ENCODE measurements around the gene RAB26.
A peak's percentile ranks its signal among the peaks of the same experiment; 100 is the strongest.

Gene RAB26

DNA sequence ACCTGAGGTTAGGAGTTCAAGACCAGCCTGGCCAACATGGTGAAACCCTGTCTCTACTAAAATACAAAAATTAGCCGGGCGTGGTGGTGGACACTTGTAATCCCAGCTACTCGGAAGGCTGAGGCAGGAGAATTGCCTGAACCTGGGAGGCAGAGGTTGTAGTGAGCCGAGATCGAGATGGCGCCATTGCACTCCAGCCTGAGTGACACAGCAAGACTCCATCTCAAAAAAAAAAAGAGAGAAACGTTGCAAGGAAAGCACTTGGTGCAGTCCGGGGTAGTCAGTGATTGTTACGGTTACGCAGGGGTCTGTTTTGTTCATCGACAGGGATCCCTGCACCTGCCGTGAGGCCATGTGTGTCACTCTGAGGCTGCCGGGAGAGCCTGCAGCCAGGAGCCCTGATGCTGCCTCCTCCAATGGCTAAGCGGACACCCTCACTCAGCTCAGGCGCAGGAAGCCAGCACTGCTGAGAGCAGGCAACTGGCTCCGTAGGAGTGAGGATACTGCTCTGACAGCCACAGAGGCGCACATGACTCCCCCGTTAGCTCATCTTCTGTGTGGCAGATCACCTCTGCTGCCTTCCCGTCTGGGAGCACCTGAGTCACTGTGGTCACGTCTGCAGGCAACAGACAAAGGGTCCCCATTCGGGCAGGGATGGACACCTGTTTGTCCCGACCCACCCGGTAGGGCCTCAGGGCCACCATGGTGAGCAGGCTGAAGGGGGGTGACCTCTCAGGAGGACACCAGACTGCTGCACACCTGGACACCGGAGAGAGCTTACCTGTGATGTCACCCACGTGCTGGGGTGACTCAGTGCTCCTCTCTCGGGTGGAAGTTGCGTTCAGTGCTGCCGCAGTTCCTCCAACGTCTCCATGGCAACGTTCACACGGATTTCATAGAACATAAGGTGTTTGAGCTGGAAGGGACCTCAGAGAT, 5.2 kb upstream of the RAB26 start:
- DNase-seq (ENCODE audit: low read depth in 2 of 2), result no peak

DNA sequence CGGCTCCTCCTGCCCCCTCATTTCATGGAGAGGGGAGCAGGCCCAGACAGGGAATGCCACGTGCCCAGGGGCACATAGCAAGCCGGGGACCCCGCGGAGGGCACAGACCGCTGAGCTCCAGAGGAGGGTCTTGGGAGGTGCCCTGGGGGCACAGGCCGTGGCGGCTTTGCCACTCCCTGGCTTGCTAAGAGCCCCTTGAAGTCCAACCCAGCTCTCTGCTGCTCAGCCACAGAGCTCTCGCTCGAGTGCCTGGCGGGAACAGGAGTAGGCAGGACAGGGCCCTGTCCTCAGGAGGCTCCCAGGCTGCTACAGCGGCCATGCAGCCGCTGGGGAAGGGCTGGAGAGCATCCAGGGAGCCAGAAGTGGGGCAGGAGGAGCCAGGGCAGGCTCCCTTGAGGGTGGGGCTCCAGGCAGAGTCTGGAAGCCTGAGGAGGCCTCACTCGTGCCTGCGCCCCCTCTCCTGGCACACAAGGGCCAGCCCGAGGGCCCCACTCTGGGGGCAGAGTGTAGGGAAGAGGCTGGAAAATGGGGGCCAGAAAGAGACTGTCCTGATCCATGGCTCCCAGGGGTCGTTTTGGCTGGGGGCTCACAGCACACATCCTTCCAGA, 4.4 kb upstream of the RAB26 start:
- no peak for DNase-seq (ENCODE audit: low read depth in 2 of 2)

DNA sequence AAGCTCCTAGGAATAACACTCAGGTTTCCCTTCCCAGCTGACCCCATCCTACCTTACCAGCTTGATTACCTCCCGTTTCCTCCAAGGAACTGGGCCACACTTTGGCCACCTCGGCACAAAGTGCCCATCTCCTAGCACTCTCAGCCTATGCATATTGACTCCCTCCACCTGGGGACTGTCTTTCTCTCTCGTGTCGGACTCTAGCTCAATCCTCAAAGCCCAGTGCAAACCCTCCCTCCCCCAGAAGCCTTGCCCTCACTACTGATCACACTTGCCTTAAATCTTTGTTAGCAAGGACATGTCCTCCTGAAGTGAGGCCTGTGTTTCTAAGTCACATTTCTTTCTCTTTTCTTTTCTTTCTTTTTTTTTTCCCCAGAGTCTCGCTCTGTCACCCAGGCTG, 2.6 kb upstream of the RAB26 start:
- DNase-seq (ENCODE audit: low read depth in 2 of 2), result no peak

DNA sequence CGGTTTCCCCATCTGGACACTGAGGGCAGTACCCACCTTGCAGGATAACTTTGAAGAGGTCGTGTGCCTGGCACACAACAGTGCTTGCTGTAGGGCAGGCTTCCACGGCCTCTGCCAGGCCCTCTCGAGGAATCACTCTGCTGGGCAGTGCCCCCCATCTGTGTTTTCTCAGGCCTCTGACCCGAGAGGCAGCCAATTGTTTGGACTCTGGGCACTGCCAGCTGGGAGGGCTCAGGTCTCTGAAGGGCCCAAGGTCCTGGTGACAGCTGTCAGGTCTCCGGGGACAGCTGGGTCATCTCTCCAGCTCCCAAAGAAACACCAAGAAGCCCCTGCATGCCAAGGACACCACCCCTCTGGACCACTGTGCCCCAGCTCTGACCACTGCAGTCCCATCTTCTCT, 1.0 kb upstream of the RAB26 start:
- DNase-seq (ENCODE audit: low read depth in 2 of 2), result no peak

DNA sequence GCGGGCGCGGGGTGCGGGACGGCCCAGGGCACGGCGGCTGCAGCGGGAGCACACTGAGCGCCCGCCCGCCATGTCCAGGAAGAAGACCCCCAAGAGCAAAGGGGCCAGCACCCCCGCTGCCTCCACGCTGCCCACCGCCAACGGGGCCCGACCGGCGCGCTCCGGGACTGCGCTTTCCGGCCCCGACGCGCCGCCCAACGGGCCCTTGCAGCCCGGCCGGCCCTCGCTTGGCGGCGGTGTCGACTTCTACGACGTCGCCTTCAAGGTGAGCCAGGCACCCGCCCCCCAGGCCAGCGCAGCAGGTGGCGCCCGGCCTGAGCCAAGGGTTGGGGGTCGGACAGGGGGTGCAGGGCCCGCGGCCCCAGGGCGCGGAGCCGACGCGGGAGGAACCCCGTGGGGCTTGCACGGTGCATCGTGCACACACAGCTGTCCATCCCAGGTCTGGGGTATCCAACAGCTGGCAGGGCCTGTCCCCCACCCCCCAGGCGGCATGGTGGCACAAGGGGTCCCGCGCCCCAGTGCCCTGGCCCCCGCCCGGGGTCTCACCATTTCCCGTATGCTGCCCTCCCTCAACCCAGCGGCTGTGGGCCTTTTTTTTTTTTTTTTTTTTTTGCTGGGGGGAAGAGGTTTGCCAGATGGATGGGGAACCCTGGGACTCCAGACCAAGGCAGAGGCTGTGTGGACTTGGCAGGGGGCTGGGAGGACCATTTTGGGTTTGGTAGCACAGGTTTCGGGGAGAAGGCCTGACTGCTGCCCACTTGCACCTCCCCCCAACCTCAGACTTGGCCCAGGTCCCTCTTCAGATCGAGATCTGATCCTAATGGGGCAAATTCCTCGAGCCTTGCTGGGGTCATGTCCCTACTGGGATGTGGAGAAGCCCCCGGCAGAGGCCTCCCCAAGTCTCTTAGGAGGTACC, 547 bp downstream of the RAB26 start:
- no peak for DNase-seq (ENCODE audit: low read depth in 2 of 2)

DNA sequence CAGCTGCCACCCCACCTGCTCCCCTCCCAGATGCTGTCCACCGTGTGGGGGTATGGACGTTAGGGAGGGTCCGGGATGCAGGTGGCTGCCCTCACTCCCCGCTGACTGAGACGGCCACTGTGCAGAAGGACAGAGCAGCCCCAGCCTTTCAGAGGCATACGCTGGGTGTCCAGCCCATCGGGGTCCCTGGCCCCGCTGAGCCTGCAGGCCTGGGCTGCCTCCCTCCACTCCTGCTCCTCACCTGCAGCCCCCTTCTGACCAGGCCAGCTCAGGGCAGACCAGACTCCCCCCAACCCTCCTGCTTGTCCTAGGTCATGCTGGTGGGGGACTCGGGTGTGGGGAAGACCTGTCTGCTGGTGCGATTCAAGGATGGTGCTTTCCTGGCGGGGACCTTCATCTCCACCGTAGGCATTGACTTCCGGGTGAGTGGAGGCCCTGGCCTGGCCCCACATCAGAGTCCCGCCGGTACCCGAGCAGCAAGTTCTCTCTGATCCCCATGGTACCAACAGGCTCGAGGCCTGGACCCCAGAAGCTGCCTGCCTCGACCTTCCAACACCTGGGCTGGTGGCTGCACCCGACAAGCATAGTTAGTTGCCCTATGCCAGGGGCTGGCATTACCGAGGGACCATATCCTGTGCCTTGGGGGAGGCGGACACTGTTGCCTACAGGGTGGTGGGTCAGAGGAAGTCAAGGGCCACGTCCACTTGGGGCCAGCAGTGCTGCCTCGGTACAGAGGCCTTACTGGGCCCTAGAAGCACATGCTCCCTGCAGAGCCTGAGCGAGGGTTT, 1.4 kb downstream of the RAB26 start:
- DNase-seq (ENCODE audit: low read depth in 2 of 2), result no peak

DNA sequence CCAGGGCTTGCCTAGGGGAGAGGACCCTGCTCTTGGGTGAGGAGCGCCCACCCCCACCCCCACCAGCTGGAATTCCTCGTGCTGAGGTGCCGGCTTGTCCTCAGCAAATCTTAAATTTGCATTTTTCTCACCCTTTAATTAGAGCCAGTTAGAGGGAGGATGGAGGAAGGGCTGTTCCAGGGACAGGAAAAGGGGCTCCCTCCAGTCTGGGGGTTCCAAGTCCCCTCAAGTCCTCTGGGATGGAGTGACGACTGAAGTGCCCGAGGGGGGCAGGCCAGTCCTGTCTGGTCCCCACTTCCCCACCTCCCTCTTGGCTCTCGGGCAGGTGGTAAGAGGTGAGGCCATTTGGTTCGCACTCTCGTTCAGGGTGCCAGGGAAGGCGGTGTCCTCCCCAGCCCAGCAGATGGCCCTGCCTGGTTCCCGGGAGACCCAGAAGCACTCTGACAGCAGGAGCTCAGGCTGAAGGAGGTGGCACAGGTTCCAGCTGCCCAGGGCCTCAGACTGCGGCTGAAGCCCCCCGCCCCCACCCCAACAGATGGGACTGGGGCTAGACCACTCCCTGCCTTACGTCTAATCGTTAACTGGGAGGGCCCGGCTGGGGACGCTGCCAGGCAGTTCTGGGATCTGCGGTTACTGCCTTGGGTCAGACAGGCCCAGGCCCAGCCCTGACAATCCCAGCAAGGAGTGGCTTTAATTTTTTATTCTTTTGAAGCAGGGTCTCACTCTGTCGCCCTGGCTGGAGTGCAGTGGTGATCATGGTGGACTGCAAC, 2.2 kb downstream of the RAB26 start:
- no peak for DNase-seq (ENCODE audit: low read depth in 2 of 2)

DNA sequence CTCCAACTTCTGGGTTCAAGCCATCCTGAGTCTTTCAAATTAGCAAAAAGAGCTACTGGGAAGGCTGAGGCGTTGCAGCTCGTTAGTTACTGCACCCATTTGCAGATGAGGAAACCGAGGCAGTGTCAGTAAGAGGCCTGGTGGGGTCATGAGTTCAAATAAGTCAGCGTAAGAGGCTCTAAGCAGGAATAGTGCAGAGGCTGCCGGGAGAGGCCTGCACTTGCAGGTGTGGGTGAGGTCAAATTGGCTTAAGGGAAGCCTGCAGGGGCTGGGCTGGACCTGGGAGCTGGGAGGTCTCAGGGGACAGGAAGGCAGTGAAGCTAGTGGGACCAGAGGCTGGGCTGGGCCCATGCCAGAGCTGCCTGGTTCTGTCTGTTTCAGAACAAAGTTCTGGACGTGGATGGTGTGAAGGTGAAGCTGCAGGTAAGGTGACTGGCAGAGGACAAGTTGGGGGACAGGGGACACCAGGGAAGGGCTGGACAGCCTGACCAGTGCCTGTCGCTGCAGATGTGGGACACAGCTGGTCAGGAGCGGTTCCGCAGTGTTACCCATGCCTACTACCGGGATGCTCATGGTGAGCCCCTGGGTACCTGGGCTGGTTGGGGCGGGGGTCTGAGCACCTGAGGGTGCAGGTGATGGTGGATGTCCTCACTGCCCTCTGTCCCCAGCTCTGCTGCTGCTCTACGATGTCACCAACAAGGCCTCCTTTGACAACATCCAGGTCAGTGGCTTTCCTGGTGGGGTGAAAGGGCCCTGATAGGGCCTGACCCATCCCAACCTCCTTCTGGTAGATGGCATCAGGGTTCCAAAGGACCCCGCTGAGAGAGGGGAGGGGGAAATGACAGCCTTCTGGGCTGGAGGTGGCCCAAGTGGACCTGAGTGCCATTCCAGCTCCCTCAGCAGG, 3.0 kb downstream of the RAB26 start:
- DNase-seq (ENCODE audit: low read depth in 2 of 2), result no peak

DNA sequence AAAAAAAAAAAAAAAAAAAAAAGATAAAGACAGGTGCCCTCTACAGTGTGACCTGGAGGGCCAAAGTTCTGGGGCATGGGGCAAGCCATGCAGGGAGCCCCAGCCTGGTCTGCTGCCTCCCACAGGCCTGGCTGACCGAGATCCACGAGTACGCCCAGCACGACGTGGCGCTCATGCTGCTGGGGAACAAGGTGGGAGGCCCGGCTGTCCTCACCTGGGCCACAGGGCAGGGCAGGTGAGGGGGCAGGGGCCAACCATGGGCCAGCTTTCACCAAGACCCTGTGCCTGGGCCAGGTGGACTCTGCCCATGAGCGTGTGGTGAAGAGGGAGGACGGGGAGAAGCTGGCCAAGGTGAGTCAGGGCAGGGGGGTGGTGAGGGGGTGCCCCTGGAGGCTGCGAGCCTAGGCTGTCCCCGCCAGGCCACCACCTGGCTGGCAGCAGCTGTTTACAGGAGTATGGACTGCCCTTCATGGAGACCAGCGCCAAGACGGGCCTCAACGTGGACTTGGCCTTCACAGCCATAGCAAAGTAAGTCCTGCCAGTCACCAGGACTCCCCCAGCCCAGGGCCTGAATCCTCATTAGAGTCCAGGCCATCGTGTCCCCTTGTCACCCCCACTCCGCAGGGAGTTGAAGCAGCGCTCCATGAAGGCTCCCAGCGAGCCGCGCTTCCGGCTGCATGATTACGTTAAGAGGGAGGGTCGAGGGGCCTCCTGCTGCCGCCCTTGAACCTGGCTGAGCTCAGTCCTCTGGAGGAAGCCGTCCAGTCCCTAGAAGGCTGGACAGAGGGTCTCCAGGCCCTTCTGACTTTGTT, 4.5 kb downstream of the RAB26 start:
- no peak for DNase-seq (ENCODE audit: low read depth in 2 of 2)

DNA sequence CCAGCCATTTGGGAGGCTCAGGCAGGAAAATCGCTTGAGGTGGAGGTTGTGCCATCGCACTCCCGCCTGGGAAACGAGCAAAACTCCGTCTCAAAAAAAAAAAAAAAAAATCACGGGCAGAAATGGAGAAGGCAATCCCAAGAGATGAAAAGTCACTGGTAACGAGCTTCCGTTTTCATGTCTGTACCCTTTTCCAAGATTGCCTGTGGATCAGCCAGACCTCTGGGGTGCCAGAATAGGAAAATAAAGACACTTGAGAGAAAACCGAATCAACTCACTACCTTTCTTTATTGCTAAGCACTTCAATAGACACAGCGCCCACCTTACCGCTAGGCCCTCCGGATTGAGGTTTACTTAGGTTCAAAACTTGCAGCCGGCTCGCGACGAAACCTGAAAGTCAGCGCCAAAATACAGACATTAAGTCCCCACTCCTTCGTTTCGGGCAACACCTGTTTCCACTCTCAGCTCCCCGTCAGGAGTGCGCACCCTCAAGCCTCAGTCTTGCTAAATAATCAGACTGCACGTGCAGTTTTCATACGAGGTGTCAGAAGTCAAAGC, 6.2 kb downstream of the RAB26 start:
- DNase-seq (ENCODE audit: low read depth in 2 of 2), result no peak

DNA sequence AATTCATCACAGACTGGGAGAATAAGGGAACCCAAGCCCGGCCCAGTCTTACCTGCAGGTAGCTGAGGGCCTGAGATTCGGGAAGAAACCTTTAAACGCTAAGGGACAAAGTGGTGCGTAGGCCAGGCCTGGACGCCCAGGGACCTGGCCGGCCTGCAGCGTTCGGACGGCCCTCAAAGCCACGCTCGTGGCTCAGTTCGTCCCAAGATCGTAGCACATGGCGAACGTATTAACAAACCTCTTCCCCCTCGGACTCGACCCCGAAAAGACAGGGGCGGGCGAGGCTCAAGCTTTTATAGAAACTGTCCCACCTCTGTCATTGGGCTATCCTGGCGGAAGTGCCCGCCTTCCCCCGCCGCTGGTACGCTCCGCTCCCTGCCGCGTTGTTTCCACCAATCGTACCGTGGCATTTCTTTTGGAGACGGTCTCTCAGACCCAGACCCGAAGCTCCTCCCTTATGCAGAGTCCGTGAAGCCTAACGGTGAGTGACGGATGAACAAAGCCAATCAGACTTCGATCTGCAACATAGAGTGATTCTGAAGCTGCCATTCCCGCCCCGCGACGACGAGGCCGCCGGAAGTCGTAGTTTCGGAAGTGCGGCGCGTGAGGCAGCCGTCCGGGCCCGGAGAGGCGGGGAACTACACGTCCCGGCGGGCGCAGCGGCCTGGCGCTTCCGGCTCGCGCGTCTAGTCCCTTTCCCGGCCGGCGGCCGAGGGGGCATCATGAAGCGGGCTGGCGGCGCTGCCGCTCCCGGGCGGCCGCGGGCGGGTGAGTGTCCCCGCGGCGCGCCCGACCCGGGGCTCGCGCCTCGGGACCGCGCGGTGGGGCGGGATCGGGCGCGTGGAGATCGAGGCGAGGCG, 6.9 kb downstream of the RAB26 start, which contains the start of gene TRAF7:
TRAF7 (plus strand) TSS at position 692 of the 860 bp plus-strand sequence. CDS start 8,139 bp downstream, outside the sequence.
- peak; percentile 97 for DNase-seq (ENCODE audit: low read depth in 2 of 2)

DNA sequence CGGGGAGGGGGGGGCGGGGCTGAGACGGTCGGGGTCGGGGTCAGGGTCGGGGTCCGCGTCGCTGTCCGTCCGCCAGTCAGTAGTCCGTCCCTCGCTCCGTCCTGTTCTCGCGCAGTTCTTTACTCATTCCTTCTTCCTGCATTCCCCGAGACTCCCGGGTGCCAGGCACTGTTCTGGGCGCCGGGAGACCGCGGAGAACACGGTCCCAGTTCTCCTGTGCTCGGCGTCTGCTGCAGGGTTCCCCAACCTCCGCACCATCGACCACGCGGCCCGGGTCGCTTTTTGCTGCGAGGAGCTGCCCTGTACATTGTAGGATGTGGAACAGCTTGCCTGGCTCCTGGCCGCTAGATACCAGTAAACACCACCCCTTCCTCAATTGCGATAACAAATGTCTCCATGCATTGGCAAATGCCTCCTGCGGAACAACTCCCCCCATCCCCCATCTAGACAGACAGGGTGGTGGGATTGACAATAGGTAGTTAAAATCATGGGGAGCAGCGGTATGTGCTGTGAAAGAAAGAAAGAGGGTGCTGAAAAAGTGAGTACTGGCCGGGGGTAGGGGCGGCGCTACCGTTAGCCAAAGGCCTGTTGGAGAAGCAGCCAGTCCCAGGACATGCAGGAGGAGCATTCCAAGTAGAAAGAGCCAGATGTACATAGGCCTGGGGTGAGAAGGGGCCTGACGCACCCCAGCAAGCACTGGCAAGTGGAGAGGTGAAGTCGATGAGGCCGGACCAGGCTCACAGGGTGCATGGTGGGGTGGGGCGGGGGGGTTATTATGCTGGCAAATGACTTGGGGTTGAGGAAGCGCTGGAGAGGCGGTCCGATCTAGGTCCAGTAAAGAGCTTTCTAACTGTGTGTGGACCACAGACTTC, 7.8 kb downstream of the RAB26 start:
- no peak for DNase-seq (ENCODE audit: low read depth in 2 of 2)

DNA sequence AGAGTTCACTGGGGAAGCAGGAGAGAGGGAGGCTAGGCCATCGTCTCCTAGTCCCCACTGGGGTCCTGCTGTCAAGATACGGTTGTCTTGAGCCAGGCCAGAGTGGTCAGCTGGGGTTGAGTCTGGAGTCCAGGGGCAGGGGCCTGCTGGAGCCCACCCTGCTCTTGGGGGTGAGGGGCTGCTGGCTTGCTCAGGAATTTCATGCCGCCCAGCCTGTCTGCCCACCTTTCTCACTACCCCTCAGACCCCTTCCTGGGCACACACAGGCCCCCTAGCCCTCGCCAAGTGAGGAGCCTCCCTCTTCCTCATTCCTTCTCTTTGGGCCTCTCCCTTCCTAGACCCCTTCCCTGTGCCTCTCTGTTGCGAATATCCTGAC, 8.4 kb downstream of the RAB26 start:
- DNase-seq (ENCODE audit: low read depth in 2 of 2), result no peak

DNA sequence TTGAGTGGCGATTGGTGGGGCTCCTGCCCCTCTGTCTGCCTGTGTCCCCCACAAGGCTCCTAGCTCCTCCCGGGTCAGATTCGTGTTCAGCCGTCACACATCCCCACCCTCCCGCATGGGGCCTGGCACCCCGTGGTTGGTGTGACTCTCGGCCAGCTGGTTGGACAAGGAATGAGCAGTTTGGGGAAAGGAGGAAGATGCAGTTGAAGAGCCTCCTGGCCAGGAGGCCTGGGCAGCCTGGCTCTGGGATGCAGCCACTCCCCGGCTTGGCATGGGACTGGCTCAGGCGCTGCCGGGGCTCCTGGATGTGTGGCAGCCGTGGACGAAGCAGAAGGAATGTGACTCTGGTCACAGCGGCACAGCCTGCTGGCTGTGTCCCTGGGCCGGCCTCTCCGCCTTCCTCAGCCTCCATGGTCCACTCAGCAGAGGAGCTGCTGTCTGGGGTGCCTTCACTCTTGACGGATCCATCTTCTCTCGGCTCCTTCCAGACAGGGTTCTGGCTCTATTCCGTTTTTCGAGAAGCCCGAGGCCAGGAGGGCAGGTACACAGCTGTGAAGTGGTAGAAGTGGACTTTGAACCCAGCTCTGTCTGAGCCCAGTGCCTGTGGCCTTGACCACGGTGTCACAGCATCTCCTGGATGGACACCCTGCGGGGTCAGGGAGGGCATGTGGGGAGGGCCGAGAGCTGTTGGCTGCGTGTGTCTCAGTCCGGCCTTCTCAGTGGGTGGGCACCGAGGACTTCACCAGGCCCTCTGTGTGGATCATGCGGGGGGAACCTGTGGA, 9.2 kb downstream of the RAB26 start:
- no peak for DNase-seq (ENCODE audit: low read depth in 2 of 2)

DNA sequence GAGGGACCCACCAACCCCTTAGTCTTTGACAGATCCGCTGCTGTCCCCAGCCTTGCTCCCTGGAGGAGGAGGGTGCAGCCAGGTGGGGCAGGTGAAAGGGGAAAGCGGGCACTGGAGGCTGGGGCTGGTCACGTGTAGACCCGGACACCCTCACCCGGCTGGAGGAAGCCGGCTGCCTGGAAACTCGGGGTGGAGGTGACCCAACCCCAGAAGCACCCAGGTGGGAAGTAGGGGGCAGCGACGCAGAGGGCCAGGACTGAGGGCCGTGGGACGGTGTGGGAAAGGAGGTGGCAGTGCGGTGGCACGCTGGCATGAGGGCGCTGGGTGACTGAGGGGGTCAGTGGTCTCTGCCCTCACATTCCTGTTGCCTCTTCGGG, 9.8 kb downstream of the RAB26 start:
- DNase-seq (ENCODE audit: low read depth in 2 of 2), result no peak

Data from stimulated activated CD8-positive, alpha-beta memory T cell treated with anti-CD3 and anti-CD28 coated beads, Interleukin-15, amount 100 ng/mL, for 4 hours (primary cell).